Measurements from ENCODE around the gene ANKRD27. TPM values are rescaled to one million over a fixed set of nuclear protein-coding genes. Genes with fewer than 3 reads are reported as not detected.
"Not testable (repeated sequence)": the region's sequence is repeated elsewhere in the genome, so short reads cannot be mapped to it uniquely, and the experiment has no call there.

ANKRD27 gene
- total RNA-seq, 1 experiment from 2014 or later: 27.6 TPM

GRCh38 chr19:32605544-32605943 is 69.4 kb downstream of the ANKRD27 start:
- no peak for DNase-seq (ENCODE audit: low spot score)

GRCh38 chr19:32603961-32604360 is 71.0 kb downstream of the ANKRD27 start:
- DNase-seq (ENCODE audit: low spot score): no peak

GRCh38 chr19:32599736-32600157 is 75.2 kb downstream of the ANKRD27 start:
- DNase-seq (ENCODE audit: low spot score): peak; percentile 57

- no peak for DNase-seq (ENCODE audit: low spot score)
Measured at GRCh38 chr19:32599258-32599657, 75.7 kb downstream of the ANKRD27 start.

GRCh38 chr19:32598022-32598421 is 77.0 kb downstream of the ANKRD27 start:
- DNase-seq (ENCODE audit: low spot score): no peak

GRCh38 chr19:32595491-32595890 is 79.5 kb downstream of the ANKRD27 start:
- DNase-seq (ENCODE audit: low spot score): no peak

- DNase-seq (ENCODE audit: low spot score): no peak
Measured at GRCh38 chr19:32594021-32594420, 81.0 kb downstream of the ANKRD27 start.

- not testable (repeated sequence) for DNase-seq (ENCODE audit: low spot score)
Measured at GRCh38 chr19:32587747-32588504, 87.1 kb downstream of the ANKRD27 start.

- no peak for DNase-seq (ENCODE audit: low spot score)
Measured at GRCh38 chr19:32581705-32582179, 93.2 kb downstream of the ANKRD27 start.

- peak; percentile 90 for DNase-seq (ENCODE audit: low spot score)
Measured at GRCh38 chr19:32580901-32581704, 93.9 kb downstream of the ANKRD27 start, which contains the start of gene PDCD5. Gene PDCD5, plus strand, starts transcription at chr19:32581190. Its CDS starts 72 bp downstream, at chr19:32581262.

GRCh38 chr19:32580353-32580900 is 94.6 kb downstream of the ANKRD27 start:
- DNase-seq (ENCODE audit: low spot score): no peak

- DNase-seq (ENCODE audit: low spot score): no peak
Measured at GRCh38 chr19:32576790-32577189, 98.2 kb downstream of the ANKRD27 start.

- DNase-seq (ENCODE audit: low spot score): no peak
Measured at GRCh38 chr19:32573492-32573794, 101.5 kb downstream of the ANKRD27 start.

GRCh38 chr19:32572700-32573491 is 102.1 kb downstream of the ANKRD27 start:
- DNase-seq (ENCODE audit: low spot score): not testable (repeated sequence)

- not testable (repeated sequence) for DNase-seq (ENCODE audit: low spot score)
Measured at GRCh38 chr19:32571471-32572075, 103.4 kb downstream of the ANKRD27 start.

- peak; percentile 59 for DNase-seq (ENCODE audit: low spot score)
Measured at GRCh38 chr19:32570081-32570785, 104.7 kb downstream of the ANKRD27 start.

GRCh38 chr19:32567486-32567885 is 107.5 kb downstream of the ANKRD27 start:
- no peak for DNase-seq (ENCODE audit: low spot score)

GRCh38 chr19:32566246-32566830 is 108.6 kb downstream of the ANKRD27 start:
- DNase-seq (ENCODE audit: low spot score): peak; percentile 65

- DNase-seq (ENCODE audit: low spot score): no peak
Measured at GRCh38 chr19:32563761-32564160, 111.2 kb downstream of the ANKRD27 start.

GRCh38 chr19:32558607-32559228 is 116.3 kb downstream of the ANKRD27 start:
- DNase-seq (ENCODE audit: low spot score): no peak
